HG03575 (cell line): ENCODE data around the gene OR52D1.

ENCODE experiments used
- ATAC-seq: cut with Tn5 transposase; IDR thresholded peaks from one replicate; pipeline ENCODE4 v1.9.1; 2021; ENCODE audit not compliant: unreplicated experiment, insufficient number of reproducible peaks, low FRiP score; ENCODE audit errors: extremely low read depth

The OR52D1 gene

GRCh38 chr11:5488385-5488784 is at the start of gene OR52D1:
Gene OR52D1 (plus strand): TSS chr11:5488685. CDS start chr11:5488707, 22 bp downstream.
- ATAC-seq, result no peak

- no peak for ATAC-seq
These were observed 47.1 kb upstream of the OR52D1 start, which contains the start of gene OR51I1 for GRCh38 chr11:5441414-5441813. Gene OR51I1 (minus strand): TSS chr11:5441514. CDS start chr11:5441514, 0 bp downstream.

- no peak for ATAC-seq
These were observed 44.6 kb upstream of the OR52D1 start for GRCh38 chr11:5443835-5444393.

- ATAC-seq, result no peak
These were observed 39.5 kb upstream of the OR52D1 start, which contains the start of gene OR51I2 for GRCh38 chr11:5449023-5449422. Gene OR51I2 (plus strand): TSS chr11:5449323. CDS start chr11:5453489, 4,166 bp downstream.

- ATAC-seq, result no peak
These were observed 39.1 kb upstream of the OR52D1 start for GRCh38 chr11:5449432-5449831.

- ATAC-seq, result no peak
These were observed 27.4 kb upstream of the OR52D1 start for GRCh38 chr11:5460983-5461621.

- ATAC-seq, result no peak
These were observed 21.0 kb upstream of the OR52D1 start for GRCh38 chr11:5467527-5467926.

- no peak for ATAC-seq
These were observed 14.6 kb upstream of the OR52D1 start for GRCh38 chr11:5473921-5474320.

GRCh38 chr11:5476186-5476819 is 12.2 kb upstream of the OR52D1 start:
- ATAC-seq, result no peak

- no peak for ATAC-seq
These were observed 2.5 kb upstream of the OR52D1 start for GRCh38 chr11:5486003-5486402.

- ATAC-seq, result no peak
These were observed 2.1 kb upstream of the OR52D1 start for GRCh38 chr11:5486421-5486820.

GRCh38 chr11:5488798-5489399 is 414 bp downstream of the OR52D1 start:
- ATAC-seq, result no peak

GRCh38 chr11:5489576-5490357 is 1.3 kb downstream of the OR52D1 start:
- ATAC-seq, result no peak

- ATAC-seq, result no peak
These were observed 11.2 kb downstream of the OR52D1 start for GRCh38 chr11:5499671-5500070.

GRCh38 chr11:5500393-5500801 is 11.9 kb downstream of the OR52D1 start:
- no peak for ATAC-seq

- ATAC-seq, result no peak
These were observed 16.0 kb downstream of the OR52D1 start for GRCh38 chr11:5504403-5504921.

- ATAC-seq, result no peak
These were observed 17.0 kb downstream of the OR52D1 start for GRCh38 chr11:5505363-5506048.

- no peak for ATAC-seq
These were observed 18.9 kb downstream of the OR52D1 start for GRCh38 chr11:5507177-5507932.
